Midbrain (tissue), 1 donor: ENCODE measurements around the gene MIER3.

ENCODE experiments used
- DNase-seq: peaks from one replicate; lab custom pipeline; 2025; lab: John Stamatoyannopoulos, UW

The MIER3 gene

GRCh38 chr5:56898213-56898612 is 53.7 kb downstream of the MIER3 start:
- DNase-seq = no peak

GRCh38 chr5:56896763-56897162 is 55.2 kb downstream of the MIER3 start:
- DNase-seq = no peak

GRCh38 chr5:56893251-56893951 is 58.5 kb downstream of the MIER3 start:
- DNase-seq = no peak

- DNase-seq = no peak
Measured at GRCh38 chr5:56881571-56881970, 70.4 kb downstream of the MIER3 start.

GRCh38 chr5:56876327-56876726 is 75.6 kb downstream of the MIER3 start:
- DNase-seq = no peak

- DNase-seq = no peak
Measured at GRCh38 chr5:56873056-56873455, 78.9 kb downstream of the MIER3 start.

GRCh38 chr5:56871777-56872176 is 80.1 kb downstream of the MIER3 start:
- DNase-seq = no peak
